SK-N-SH (cell line): Measurements from ENCODE around the gene PALM3. TPM values are rescaled to one million over a fixed set of nuclear protein-coding genes. Genes with fewer than 3 reads are reported as not detected.
A peak's percentile ranks its signal among the peaks of the same experiment; 100 is the strongest.

Experiments
- CTCF ChIA-PET: fragments of 300-600, 350-600 bp; formaldehyde crosslinking; extraction: SDS; loops from one replicate; lab custom pipeline; 2021; lab: Yijun Ruan, JAX
- POLR2A ChIA-PET: fragments of 350-600 bp; sonication (Branson Sonifier 250); formaldehyde crosslinking; extraction: SDS; loops from one replicate; lab custom pipeline; 2020; ENCODE audit warnings: antibody characterized with exemption, inconsistent platforms; lab: Yijun Ruan, JAX
- DNase-seq: peaks from one replicate; pipeline ENCODE4 v3.0.0; 2012
- H2AFZ ChIP-seq: fragments of 200-600 bp; sonication (generic); 2 replicates; pipeline ENCODE4 v1.8.1; 2016; ENCODE audit warnings: antibody characterized with exemption, mild to moderate bottlenecking, low read depth
- H3F3A ChIP-seq: fragments of 200-600 bp; sonication (generic); replicated peaks from 2 replicates; pipeline ENCODE3; 2016; ENCODE audit warnings: antibody characterized with exemption, mild to moderate bottlenecking; ENCODE audit not compliant: insufficient read depth
- H3K27ac ChIP-seq, 2 experiments: fragments of 200-500 bp in 1 of 2; fragments of 200-600 bp in 1 of 2; sonication (Bioruptor generic) in 1 of 2; sonication (generic), shearing (Covaris generic) in 1 of 2; 2 replicates each; pipeline versions ENCODE4 v1.5.1 to v1.6.1; 2014 to 2016; ENCODE audit warnings: low read depth in 2 of 2, inconsistent platforms in 1 of 2, low read length in 1 of 2, mild to moderate bottlenecking in 1 of 2, mixed read lengths in 1 of 2
- H3K27me3 ChIP-seq: fragments of 200-600 bp; sonication (generic), shearing (Covaris generic); 2 replicates; pipeline ENCODE4 v1.6.1; 2016; ENCODE audit warnings: mixed run types; ENCODE audit not compliant: insufficient read depth
- H3K36me3 ChIP-seq, 2 experiments: fragments of 200-500 bp in 1 of 2; fragments of 200-600 bp in 1 of 2; sonication (Bioruptor generic) in 1 of 2; sonication (generic) in 1 of 2; replicated peaks in 1 of 2; 2 replicates each; pipeline versions ENCODE3 to v1.5.1; 2014 to 2016; ENCODE audit warnings: low read length in 1 of 2, mild to moderate bottlenecking in 1 of 2; ENCODE audit not compliant: insufficient read depth in 2 of 2, control insufficient read depth in 1 of 2
- H3K4me1 ChIP-seq, 2 experiments: fragments of 200-500 bp in 1 of 2; fragments of 200-600 bp in 1 of 2; sonication (Bioruptor generic) in 1 of 2; sonication (generic), shearing (Covaris generic) in 1 of 2; 2 replicates each; pipeline versions ENCODE4 v1.5.1 to v1.6.1; 2014 to 2016; ENCODE audit warnings: low read depth in 1 of 2, low read length in 1 of 2, mixed run types in 1 of 2; ENCODE audit not compliant: insufficient read depth in 2 of 2, control insufficient read depth in 1 of 2
- H3K4me2 ChIP-seq: fragments of 200-600 bp; sonication (generic), shearing (Covaris generic); 2 replicates; pipeline ENCODE4 v1.6.1; 2017; ENCODE audit warnings: mixed run types
- H3K4me3 ChIP-seq, 2 experiments: fragments of 200-500 bp in 1 of 2; fragments of 200-600 bp in 1 of 2; sonication (Bioruptor generic) in 1 of 2; sonication (generic), shearing (Covaris generic) in 1 of 2; 2 replicates each; pipeline versions ENCODE4 v1.5.1 to v1.8.1; 2014 to 2016; ENCODE audit warnings: low read depth in 2 of 2, inconsistent platforms in 1 of 2, low read length in 1 of 2, mild to moderate bottlenecking in 1 of 2, mixed read lengths in 1 of 2, moderate library complexity in 1 of 2
- H3K79me2 ChIP-seq: fragments of 200-600 bp; sonication (generic); 2 replicates; pipeline ENCODE4 v1.8.1; 2017; ENCODE audit warnings: mild to moderate bottlenecking; ENCODE audit not compliant: insufficient read depth
- H3K9ac ChIP-seq: fragments of 200-600 bp; sonication (generic); 2 replicates; pipeline ENCODE4 v1.6.1; 2017; ENCODE audit warnings: mixed run types
- H3K9me2 ChIP-seq: fragments of 200-600 bp; sonication (generic); 2 replicates; pipeline ENCODE4 v1.6.1; 2017; ENCODE audit warnings: mixed run types
- H3K9me3 ChIP-seq: fragments of 200-600 bp; sonication (generic); 2 replicates; pipeline ENCODE4 v1.6.1; 2017; ENCODE audit warnings: mixed run types, mild to moderate bottlenecking, moderate library complexity
- H4K20me1 ChIP-seq: fragments of 200-600 bp; sonication (generic); 2 replicates; pipeline ENCODE4 v1.6.1; 2017; ENCODE audit warnings: mild to moderate bottlenecking, mixed run types; ENCODE audit not compliant: insufficient read depth
- CHD2 ChIP-seq: fragments of 150-350 bp; IDR thresholded peaks from 2 replicates; pipeline ENCODE4 v1.6.1; 2018; ENCODE audit warnings: low read length; ENCODE audit not compliant: partially characterized antibody
- CTCF ChIP-seq: fragments of 200-600 bp; sonication (generic); IDR thresholded peaks from 2 replicates; pipeline ENCODE4 v1.6.1; 2017; ENCODE audit warnings: antibody characterized with exemption, mild to moderate bottlenecking, moderate library complexity
- EP300 ChIP-seq, 2 experiments: IDR thresholded peaks; 2 replicates each; pipeline versions ENCODE4 v1.4.0 to v1.6.1; 2012; ENCODE audit warnings: borderline replicate concordance in 1 of 2, low read depth in 1 of 2, low read length in 1 of 2
- EZH2phosphoT487 ChIP-seq: fragments of 200-600 bp; sonication (generic); IDR thresholded peaks from 2 replicates; pipeline ENCODE4 v1.6.1; 2017; ENCODE audit warnings: low read depth, mixed run types, mild to moderate bottlenecking, antibody characterized with exemption, moderate library complexity, borderline replicate concordance
- FOXM1 ChIP-seq: IDR thresholded peaks from 2 replicates; pipeline ENCODE4 v1.4.0; 2012; ENCODE audit warnings: low read depth, mild to moderate bottlenecking
- IRF3 ChIP-seq: fragments of 150-350 bp; IDR thresholded peaks from 2 replicates; pipeline ENCODE4 v1.6.1; 2016; ENCODE audit warnings: mild to moderate bottlenecking, low read depth, low read length
- NRF1 ChIP-seq: IDR thresholded peaks from 2 replicates; pipeline ENCODE4 v1.6.1; 2012; ENCODE audit warnings: low read depth, mild to moderate bottlenecking, low read length
- PBX3 ChIP-seq: IDR thresholded peaks from 2 replicates; pipeline ENCODE4; 2012
- POLR2AphosphoS5 ChIP-seq: IDR thresholded peaks from 2 replicates; pipeline ENCODE4 v1.6.1; 2012; ENCODE audit warnings: low read depth, low read length
- RAD21 ChIP-seq: IDR thresholded peaks from 2 replicates; pipeline ENCODE4 v1.6.1; 2012; ENCODE audit warnings: mild to moderate bottlenecking, low read length
- RCOR1 ChIP-seq: fragments of 150-350 bp; IDR thresholded peaks from 2 replicates; pipeline ENCODE4 v1.6.1; 2017; ENCODE audit warnings: antibody characterized with exemption, low read length
- SIN3A ChIP-seq: IDR thresholded peaks from 2 replicates; pipeline ENCODE4 v1.6.1; 2012; ENCODE audit warnings: low read depth, mild to moderate bottlenecking, low read length, moderate library complexity, borderline replicate concordance
- SMC3 ChIP-seq: IDR thresholded peaks from 2 replicates; pipeline ENCODE4 v1.6.1; 2012; ENCODE audit warnings: low read depth, low read length, improper control_type of control experiment
- TEAD4 ChIP-seq: IDR thresholded peaks from 2 replicates; pipeline ENCODE4 v1.4.0; 2012; ENCODE audit warnings: mild to moderate bottlenecking, borderline replicate concordance; ENCODE audit not compliant: insufficient read depth
- USF2 ChIP-seq: fragments of 150-350 bp; IDR thresholded peaks from 2 replicates; pipeline ENCODE4 v1.6.1; 2017; ENCODE audit warnings: antibody characterized with exemption, low read length, low read depth, borderline replicate concordance
- YY1 ChIP-seq: IDR thresholded peaks from 2 replicates; pipeline ENCODE4 v1.4.0; 2012; ENCODE audit warnings: low read depth, mild to moderate bottlenecking
- WGBS: methylation state at CpG from one replicate; pipeline ENCODE4 v1.1.6; 2017; ENCODE audit warnings: low lambda C conversion rate; 5-methylcytosine and 5-hydroxymethylcytosine counted together
- polyA plus RNA-seq, 3 experiments: library from polyadenylated mRNA; depleted of rRNA; stranded (reverse); fragments of >200 nt; gene quantifications; 2 replicates each; pipeline ENCODE4 v1.2.3, GENCODE V29; 2012

Gene PALM3
- polyA plus RNA-seq, 1 of the 3 experiments (the other 2 are of a cell fraction) = 5.5 TPM

- TF ChIP-seq CTCF (no peak), FOXM1 (no peak), TEAD4 (no peak), EZH2phosphoT487 (no peak), PBX3 (no peak)
Observed at GRCh38 chr19:14054721-14055120, 7.2 kb downstream of the PALM3 start (continued).

- H3K4me1 ChIP-seq = peaks cover 6 to 10% of the 10 kb centered on the region in 2 experiments; a peak in 2 of 4 replicates
- POLR2A ChIA-PET = no interaction called here
- H3K4me2 ChIP-seq = no peak overlapping the region
- H3K27me3 ChIP-seq = no peaks in the 10 kb centered on the region
- no peak overlapping the region for H3K9ac ChIP-seq
- H4K20me1 ChIP-seq = no peaks in the 10 kb centered on the region
- no peaks in the 10 kb centered on the region for H3K36me3 ChIP-seq
- H3K27ac ChIP-seq = no peak overlapping the region
- H3F3A ChIP-seq = peaks cover 11% of the 10 kb centered on the region
- no peaks in the 10 kb centered on the region for H3K9me3 ChIP-seq
- no peak for DNase-seq
- 95% methylated on average over 6 of the region's 6 CpGs for WGBS
- CTCF ChIA-PET = interaction anchor here (0.9 to 3.0 kb wide), 5 partner anchors 11 to 25 kb away, joined by 3 to 15 read pairs (median 4); partner anchors contain the start of gene MISP3
- no peak overlapping the region for H2AFZ ChIP-seq
- H3K9me2 ChIP-seq = no peaks in the 10 kb centered on the region
- H3K4me3 ChIP-seq = no peak overlapping the region
- TF ChIP-seq CHD2 = no peak
- no peak for TF ChIP-seq YY1
- TF ChIP-seq, all 33 proteins: peak for 0
- H3K79me2 ChIP-seq = no peaks in the 10 kb centered on the region
Observed at GRCh38 chr19:14054099-14054498, 7.8 kb downstream of the PALM3 start.

- Histone ChIP-seq H3K79me2 (no peaks in the 10 kb centered on the region), H3K4me1 (peaks cover 4 to 6% of the 10 kb centered on the region in 2 experiments; a peak in 2 of 4 replicates), H3K27me3 (no peaks in the 10 kb centered on the region), H3K27ac (no peak overlapping the region), H3K4me2 (no peak overlapping the region), H3K9ac (no peak overlapping the region), H3F3A (peaks cover 11% of the 10 kb centered on the region), H4K20me1 (no peaks in the 10 kb centered on the region), H3K36me3 (no peaks in the 10 kb centered on the region), H2AFZ (no peak overlapping the region), H3K9me3 (no peaks in the 10 kb centered on the region), H3K9me2 (no peaks in the 10 kb centered on the region), H3K4me3 (no peak overlapping the region)
- CTCF ChIA-PET = interaction anchor here (0.7 to 3.0 kb wide), 7 partner anchors 10 to 279 kb away, joined by 3 to 15 read pairs (median 4); partner anchors contain the start of genes IL27RA and MISP3
- POLR2A ChIA-PET = no interaction called here
- no CpG with 5 or more reads among the region's 11 CpGs for WGBS
- DNase-seq = peak; percentile 15
- no peak for TF ChIP-seq NRF1
- no peak for TF ChIP-seq RAD21
- no peak for TF ChIP-seq RCOR1
- TF ChIP-seq CHD2 = no peak
- TF ChIP-seq POLR2AphosphoS5 = no peak
- no peak for TF ChIP-seq PBX3
- TF ChIP-seq CTCF = no peak
- TF ChIP-seq SMC3 = no peak
- no peak for TF ChIP-seq YY1
- TF ChIP-seq USF2 = no peak
- TF ChIP-seq EP300 (IDR thresholded peaks at IDR 0.05; ENCODE audit: borderline replicate concordance in 1 of 2, low read depth in 1 of 2, low read length in 1 of 2) = no peak
- TF ChIP-seq IRF3 = no peak
- no peak for TF ChIP-seq SIN3A
Observed at GRCh38 chr19:14053500-14053899, 8.4 kb downstream of the PALM3 start.
